Brain pericyte (primary cell): ENCODE results near the gene CUL7.
"Not testable (repeated sequence)": the region's sequence is repeated elsewhere in the genome, so short reads cannot be mapped to it uniquely, and the experiment has no call there.

Source experiments
- DNase-seq: peaks from one replicate; pipeline ENCODE4 v3.0.0-alpha.2; 2012; ENCODE audit warnings: low read depth, low spot score

The CUL7 gene

GRCh38 chr6:43053545-43054205 is at the start of gene CUL7:
Gene CUL7, minus strand, starts transcription at chr6:43053851. Its CDS starts 1,063 bp downstream, at chr6:43052788.
- DNase-seq: peak; percentile 77

- DNase-seq: no peak
Observed at GRCh38 chr6:43101497-43101896, 47.8 kb upstream of the CUL7 start.

GRCh38 chr6:43097502-43097901 is 43.9 kb upstream of the CUL7 start:
- no peak for DNase-seq

GRCh38 chr6:43097098-43097489 is 43.4 kb upstream of the CUL7 start:
- no peak for DNase-seq

GRCh38 chr6:43096451-43097097 is 42.9 kb upstream of the CUL7 start:
- no peak for DNase-seq

- no peak for DNase-seq
Observed at GRCh38 chr6:43095939-43096338, 42.3 kb upstream of the CUL7 start.

- no peak for DNase-seq
Observed at GRCh38 chr6:43093436-43094289, 40.0 kb upstream of the CUL7 start.

- no peak for DNase-seq
Observed at GRCh38 chr6:43092635-43093034, 39.0 kb upstream of the CUL7 start.

- no peak for DNase-seq
Observed at GRCh38 chr6:43091436-43091991, 37.9 kb upstream of the CUL7 start.

GRCh38 chr6:43091020-43091419 is 37.4 kb upstream of the CUL7 start:
- no peak for DNase-seq

- no peak for DNase-seq
Observed at GRCh38 chr6:43090559-43090956, 36.9 kb upstream of the CUL7 start.

GRCh38 chr6:43089874-43090558 is 36.4 kb upstream of the CUL7 start:
- DNase-seq: no peak

- no peak for DNase-seq
Observed at GRCh38 chr6:43089467-43089866, 35.8 kb upstream of the CUL7 start.

- no peak for DNase-seq
Observed at GRCh38 chr6:43088654-43089056, 35.0 kb upstream of the CUL7 start.

GRCh38 chr6:43086022-43086658 is 32.5 kb upstream of the CUL7 start:
- DNase-seq: no peak

GRCh38 chr6:43082806-43083655 is 29.4 kb upstream of the CUL7 start:
- DNase-seq: no peak

- DNase-seq: not testable (repeated sequence)
Observed at GRCh38 chr6:43081922-43082321, 28.3 kb upstream of the CUL7 start.

GRCh38 chr6:43081043-43081442 is 27.4 kb upstream of the CUL7 start:
- no peak for DNase-seq

- DNase-seq: no peak
Observed at GRCh38 chr6:43078691-43079090, 25.0 kb upstream of the CUL7 start.

GRCh38 chr6:43077981-43078511 is 24.4 kb upstream of the CUL7 start:
- no peak for DNase-seq
